GM18870 (cell line): ENCODE measurements around the gene EPM2A.
A peak's percentile ranks its signal among the peaks of the same experiment; 100 is the strongest.

Experiments used
- ATAC-seq: cut with Tn5 transposase; IDR thresholded peaks from one replicate; pipeline ENCODE4 v1.9.1; 2021; ENCODE audit warnings: moderate library complexity; ENCODE audit not compliant: unreplicated experiment

EPM2A gene

DNA sequence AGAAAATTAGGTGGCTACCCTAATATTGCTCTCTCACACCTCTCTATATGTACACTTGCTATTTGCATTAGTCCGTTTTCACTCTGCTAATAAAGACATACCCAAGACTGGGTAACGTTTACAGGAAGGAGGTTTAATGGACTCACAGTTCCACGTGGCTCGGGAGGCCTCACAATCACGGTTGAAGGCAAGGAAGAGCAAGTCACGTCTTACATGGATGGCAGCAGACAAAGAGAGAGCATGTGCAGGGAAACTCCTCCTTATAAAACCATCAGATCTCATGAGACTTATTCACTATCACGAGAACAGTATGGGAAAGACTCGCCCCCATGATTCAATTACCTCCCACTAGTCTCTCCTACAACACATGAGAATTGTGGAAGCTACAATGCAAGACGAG is 53.4 kb downstream of the EPM2A start:
- ATAC-seq: no peak

GRCh38 chr6:145673504-145673903 is 61.8 kb downstream of the EPM2A start:
- ATAC-seq: no peak

GRCh38 chr6:145670311-145670710 is 65.0 kb downstream of the EPM2A start:
- no peak for ATAC-seq

- ATAC-seq: no peak
Observed at GRCh38 chr6:145669627-145670034, 65.7 kb downstream of the EPM2A start.

DNA sequence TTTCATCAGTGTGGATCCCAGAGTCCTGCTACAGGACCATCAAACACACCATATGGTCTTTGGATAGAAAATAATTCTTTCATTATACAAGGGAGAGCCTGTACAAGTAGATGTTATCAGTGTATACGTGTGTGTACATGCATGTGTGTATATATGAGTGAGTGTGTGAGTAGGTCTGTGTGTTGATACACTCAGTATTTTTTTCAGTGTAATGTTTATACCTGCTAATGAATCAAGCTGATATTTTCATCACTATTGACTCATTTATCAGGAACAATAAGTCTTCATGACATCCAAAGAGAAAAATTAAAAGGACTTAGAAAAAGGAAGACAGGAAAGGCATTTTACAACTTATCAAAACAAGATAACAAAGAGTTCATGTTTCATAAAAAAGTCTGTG is 66.5 kb downstream of the EPM2A start:
- ATAC-seq: no peak

GRCh38 chr6:145660676-145661075 is 74.6 kb downstream of the EPM2A start:
- ATAC-seq: no peak

GRCh38 chr6:145656128-145656527 is 79.2 kb downstream of the EPM2A start:
- no peak for ATAC-seq

- ATAC-seq: no peak
Observed at GRCh38 chr6:145652572-145652971, 82.7 kb downstream of the EPM2A start.

DNA sequence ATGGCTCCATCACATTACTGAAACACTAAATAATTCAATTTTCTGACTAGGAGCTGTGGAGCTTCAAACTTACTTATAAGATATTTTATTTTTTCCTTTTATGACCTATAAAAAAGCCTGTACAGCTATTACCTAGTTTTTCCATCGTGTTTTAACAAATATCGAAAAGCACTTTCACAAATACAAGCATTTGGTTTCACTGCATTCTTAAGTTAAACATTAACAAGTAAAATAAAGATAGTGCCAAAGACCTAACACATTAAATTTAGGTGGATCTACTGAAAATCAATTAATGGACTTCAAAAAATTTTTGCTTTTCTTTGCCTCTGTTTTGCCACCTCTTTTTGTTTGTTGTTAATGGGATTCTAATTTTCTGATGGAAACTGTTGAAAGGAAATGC is 83.3 kb downstream of the EPM2A start:
- ATAC-seq: no peak

- no peak for ATAC-seq
Observed at GRCh38 chr6:145648149-145648548, 87.2 kb downstream of the EPM2A start.

DNA sequence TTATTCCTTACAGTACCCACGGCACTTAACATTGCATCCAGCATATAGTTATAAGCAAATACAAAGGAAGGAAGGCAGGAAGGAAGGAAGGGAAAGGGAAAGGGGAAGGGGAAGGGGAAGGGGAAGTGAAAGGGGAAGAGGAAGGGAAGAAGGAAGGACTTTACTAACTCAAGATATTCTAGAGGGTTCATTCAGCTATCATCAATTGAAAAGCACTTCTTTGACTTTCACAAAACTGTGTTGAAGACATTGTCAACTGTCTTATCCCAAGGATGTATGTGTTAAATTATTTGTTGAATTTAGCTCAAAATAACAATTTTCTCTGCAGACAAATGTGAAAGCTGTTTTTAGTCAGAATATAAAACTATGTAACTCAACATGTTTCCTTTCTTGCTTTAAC is 87.7 kb downstream of the EPM2A start:
- no peak for ATAC-seq

DNA sequence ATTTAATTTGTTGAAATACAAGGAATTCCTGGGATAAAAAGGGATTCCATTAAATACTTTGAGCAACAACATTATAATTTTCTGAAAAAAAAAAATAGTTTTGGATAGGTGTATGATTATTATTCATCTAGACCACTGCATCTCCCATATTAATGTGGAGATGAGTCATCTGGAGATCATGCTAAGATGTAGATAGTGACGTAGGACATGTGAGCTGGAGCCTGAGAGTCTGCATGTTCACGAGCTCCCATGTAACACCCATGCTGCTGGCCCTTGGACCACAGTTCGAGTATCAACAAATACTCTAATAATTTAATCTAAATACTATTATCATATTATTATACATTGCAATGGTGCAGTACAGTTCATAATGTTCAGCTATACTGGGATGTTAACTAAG is 91.6 kb downstream of the EPM2A start:
- ATAC-seq: no peak

DNA sequence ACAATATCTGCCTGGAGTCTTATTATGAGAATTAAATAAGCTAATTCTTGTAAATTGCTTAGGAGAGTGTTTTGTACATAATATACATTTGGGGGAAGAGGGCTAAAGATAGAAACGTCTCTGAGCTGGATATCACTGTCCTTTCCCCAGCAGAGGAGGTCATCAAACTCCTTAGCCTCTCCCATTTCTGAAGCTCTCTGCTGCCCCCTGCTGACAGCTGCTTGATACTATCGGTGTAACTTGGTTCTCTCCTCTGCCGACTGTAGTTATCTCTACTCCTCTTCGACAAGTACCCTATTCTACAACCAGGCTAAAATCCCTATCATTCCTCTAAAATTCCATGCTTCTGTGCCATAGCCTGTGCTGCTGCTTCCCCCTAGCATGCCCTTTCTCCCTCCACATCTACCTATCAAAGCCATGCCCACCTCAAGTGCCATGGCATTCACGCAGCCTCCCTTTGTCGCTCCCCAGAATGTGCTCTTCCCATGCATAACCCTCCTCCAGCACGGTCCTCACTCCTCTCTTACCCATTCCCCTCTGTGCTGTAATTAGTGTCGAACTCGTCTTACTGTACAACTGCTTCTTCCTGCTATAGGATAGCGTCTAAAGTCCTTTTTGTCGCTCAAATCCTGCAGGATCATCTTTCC is 101.2 kb downstream of the EPM2A start:
- ATAC-seq: peak; percentile 97

DNA sequence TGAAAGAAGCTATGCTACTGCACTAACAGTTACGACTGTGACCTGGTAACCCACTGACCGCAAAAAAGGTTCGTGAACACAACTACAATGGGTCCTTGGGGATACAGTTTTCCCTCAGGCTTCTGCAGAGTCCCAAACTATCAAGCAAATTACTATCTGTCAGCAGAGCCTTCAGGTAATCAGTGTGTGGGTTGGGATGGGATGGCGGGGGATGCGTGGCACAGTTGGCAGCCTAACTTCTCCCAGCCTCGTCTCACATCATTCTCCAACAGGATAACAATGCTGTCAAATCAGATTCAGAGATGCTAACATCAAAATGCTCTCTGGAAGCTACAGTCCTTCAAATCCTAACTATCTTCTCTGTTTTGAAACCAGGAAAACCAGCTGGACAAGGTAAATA is 102.3 kb downstream of the EPM2A start:
- no peak for ATAC-seq

DNA sequence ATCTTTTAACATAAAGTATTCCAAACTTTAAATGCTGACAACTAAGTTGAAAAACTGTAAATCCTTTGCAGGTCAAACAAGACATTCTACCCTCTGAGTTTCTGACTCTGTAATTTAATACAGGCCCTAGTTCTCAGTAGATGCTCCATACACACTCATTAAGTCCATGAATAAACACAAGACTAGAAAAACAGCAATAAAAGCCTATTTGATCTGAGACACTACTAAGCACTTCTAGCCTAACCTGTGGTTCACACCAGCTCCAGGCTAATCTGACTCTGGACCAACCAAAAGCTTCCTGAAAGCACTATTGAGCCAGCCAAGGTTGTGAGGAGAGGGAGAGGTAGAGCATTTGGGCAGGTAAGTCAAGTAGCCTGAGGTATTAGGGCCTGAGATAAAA is 103.9 kb downstream of the EPM2A start:
- no peak for ATAC-seq

DNA sequence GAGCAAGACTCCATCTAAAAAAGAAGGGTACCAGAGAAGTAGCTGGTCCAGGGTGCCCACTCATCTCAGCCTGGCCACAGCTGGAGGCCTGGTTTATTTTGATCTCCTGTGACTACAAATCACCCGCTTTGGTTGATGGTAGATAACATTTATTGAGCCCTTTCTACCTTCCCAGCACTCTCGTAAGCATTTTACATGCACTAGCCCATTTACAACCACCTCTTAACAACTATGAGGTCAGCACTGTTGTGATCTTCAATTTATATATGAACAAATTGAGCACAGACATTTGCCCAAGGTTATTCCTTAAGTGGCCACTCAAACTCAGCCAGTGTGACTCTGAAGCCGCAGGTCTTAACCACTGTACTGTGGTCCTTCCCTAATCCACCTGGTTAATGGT is 104.7 kb downstream of the EPM2A start:
- ATAC-seq: no peak

DNA sequence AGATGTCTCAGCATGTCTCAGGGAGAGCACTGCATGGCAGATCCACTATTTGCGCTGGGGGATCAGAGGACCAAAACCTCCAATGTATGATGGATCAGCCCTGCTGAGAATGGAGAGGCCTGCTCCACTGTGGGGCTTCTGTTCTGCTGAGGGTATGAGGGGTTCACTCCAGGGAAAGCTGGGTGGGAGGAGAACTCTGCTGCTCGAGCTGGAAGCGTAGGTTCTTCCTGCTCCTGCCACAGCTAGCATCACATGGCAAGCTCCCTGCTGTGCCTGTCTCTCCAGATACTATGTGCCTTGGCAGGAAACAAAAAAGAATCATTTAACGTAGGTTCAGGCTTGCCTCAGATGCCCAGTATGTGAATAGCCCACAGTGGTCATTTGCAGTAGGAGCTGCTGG is 105.8 kb downstream of the EPM2A start:
- no peak for ATAC-seq

GRCh38 chr6:145627451-145627850 is 107.9 kb downstream of the EPM2A start:
- no peak for ATAC-seq

- ATAC-seq: no peak
Observed at GRCh38 chr6:145626857-145627256, 108.5 kb downstream of the EPM2A start.

GRCh38 chr6:145623231-145623630 is 112.1 kb downstream of the EPM2A start:
- ATAC-seq: no peak

DNA sequence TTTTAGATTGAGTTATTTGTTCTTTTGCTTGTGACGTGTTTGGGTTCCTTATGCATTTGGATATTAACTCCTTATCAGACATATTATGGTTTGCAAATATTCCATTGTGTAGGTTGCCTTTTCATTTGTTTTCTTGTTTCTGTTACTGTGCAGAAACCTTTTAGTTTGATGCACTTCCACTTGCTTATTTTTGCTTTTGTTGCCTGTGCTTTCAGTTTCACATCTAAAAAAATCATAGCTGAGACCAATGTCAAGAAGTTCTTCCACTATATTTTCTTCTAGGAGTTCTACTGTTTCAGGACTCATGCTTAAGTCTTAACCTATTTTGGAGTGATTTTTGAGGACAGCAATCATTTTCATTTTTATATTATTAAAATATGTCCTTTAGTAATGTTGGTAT is 113.5 kb downstream of the EPM2A start:
- ATAC-seq: peak; percentile 79

GRCh38 chr6:145620088-145620487 is 115.2 kb downstream of the EPM2A start:
- no peak for ATAC-seq

- ATAC-seq: no peak
Observed at GRCh38 chr6:145609521-145609920, 125.8 kb downstream of the EPM2A start.
